BLaER1 (cell line): Measurements from ENCODE around the gene ARHGAP24.

Experiments
- H3K27ac ChIP-seq: shearing (Covaris generic); formaldehyde crosslinking; 2 replicates; pipeline ENCODE4 v1.8.1; 2022
- H3K27me3 ChIP-seq: shearing (Covaris generic); formaldehyde crosslinking; 2 replicates; pipeline ENCODE4 v1.8.1; 2022
- H3K36me3 ChIP-seq: shearing (Covaris generic); formaldehyde crosslinking; 2 replicates; pipeline ENCODE4 v1.8.1; 2022
- H3K4me1 ChIP-seq: shearing (Covaris generic); formaldehyde crosslinking; 2 replicates; pipeline ENCODE4 v1.8.1; 2022
- H3K4me2 ChIP-seq: shearing (Covaris generic); formaldehyde crosslinking; 2 replicates; pipeline ENCODE4 v1.8.1; 2022
- H3K4me3 ChIP-seq: shearing (Covaris generic); formaldehyde crosslinking; 2 replicates; pipeline ENCODE4 v1.8.1; 2022
- H3K9ac ChIP-seq: shearing (Covaris generic); formaldehyde crosslinking; 2 replicates; pipeline ENCODE4 v1.8.1; 2022
- H3K9me3 ChIP-seq: shearing (Covaris generic); formaldehyde crosslinking; 2 replicates; pipeline ENCODE4 v1.8.1; 2022
- H4K20me1 ChIP-seq: shearing (Covaris generic); formaldehyde crosslinking; 2 replicates; pipeline ENCODE4 v1.8.1; 2022
- Cebpa-rat ChIP-seq: shearing (Covaris generic); IDR thresholded peaks from 2 replicates; pipeline ENCODE4 v1.8.1; 2022

Gene ARHGAP24

DNA sequence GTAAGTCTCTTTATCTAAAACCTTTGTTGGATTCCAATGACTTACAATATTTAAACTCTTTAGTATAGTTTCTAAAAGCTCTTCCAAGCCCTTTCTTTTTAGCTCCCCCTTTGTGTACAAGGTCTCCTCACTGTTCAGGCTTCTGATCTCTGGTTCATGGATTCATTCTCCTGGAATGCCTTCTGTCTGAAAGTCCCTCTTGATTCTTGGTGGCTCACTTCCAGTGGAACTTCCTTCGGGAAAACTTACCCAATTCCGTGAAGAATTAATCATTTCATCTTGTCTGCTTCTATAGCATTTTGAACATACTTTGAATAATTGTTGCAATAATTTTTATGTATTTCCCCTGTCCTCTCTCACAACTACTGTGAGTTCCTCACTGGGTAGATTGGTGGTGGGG lies 3.6 kb downstream of the ARHGAP24 start:
- no peak overlapping the region for H3K9ac ChIP-seq
- TF ChIP-seq Cebpa-rat, result no peak
- no peaks in the 10 kb centered on the region for H4K20me1 ChIP-seq
- H3K4me1 ChIP-seq, result no peaks in the 10 kb centered on the region
- H3K27me3 ChIP-seq, result no peaks in the 10 kb centered on the region
- H3K9me3 ChIP-seq, result no peaks in the 10 kb centered on the region
- no peak overlapping the region for H3K4me2 ChIP-seq
- no peaks in the 10 kb centered on the region for H3K36me3 ChIP-seq
- H3K27ac ChIP-seq, result no peak overlapping the region
- no peak overlapping the region for H3K4me3 ChIP-seq

DNA sequence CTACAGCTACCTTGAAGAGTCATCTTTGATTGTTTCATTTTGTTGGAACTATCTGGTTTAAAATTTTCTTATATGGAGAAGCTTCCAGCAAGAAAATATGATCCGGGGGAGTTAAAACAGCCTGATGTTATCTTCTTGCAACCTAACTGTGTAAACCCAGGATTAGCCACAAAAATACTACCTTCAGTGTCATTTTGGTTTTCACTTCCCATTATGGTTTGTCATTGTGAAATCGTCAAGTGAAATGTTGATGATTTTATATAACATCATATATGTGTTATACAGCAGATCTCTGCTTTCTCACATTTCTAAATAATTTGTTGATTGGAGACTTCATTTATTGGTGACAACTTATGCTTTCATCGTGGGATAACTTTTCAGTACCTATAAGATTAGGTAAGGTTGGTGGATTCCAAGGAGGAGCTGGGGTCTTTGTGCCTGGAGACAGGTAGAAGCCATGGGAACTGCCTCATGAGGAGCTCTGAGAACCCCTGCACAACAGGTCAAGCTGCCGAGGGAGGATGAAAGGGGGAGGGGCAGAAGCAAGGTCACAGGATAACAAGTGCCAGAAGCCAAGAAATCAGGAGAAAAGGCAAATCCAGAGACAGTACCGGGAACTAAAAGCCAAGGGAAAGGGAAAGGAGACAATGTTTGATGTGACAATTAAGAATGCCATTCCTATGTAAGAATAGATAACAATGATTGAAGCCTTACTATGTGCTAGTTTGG lies 7.2 kb downstream of the ARHGAP24 start:
- H3K9me3 ChIP-seq, result no peaks in the 10 kb centered on the region
- no peaks in the 10 kb centered on the region for H3K27me3 ChIP-seq
- no peak for TF ChIP-seq Cebpa-rat
- H3K4me2 ChIP-seq, result no peak overlapping the region
- no peaks in the 10 kb centered on the region for H3K4me1 ChIP-seq
- H3K36me3 ChIP-seq, result no peaks in the 10 kb centered on the region
- no peak overlapping the region for H3K27ac ChIP-seq
- H4K20me1 ChIP-seq, result no peaks in the 10 kb centered on the region
- H3K4me3 ChIP-seq, result no peak overlapping the region
- H3K9ac ChIP-seq, result no peak overlapping the region

DNA sequence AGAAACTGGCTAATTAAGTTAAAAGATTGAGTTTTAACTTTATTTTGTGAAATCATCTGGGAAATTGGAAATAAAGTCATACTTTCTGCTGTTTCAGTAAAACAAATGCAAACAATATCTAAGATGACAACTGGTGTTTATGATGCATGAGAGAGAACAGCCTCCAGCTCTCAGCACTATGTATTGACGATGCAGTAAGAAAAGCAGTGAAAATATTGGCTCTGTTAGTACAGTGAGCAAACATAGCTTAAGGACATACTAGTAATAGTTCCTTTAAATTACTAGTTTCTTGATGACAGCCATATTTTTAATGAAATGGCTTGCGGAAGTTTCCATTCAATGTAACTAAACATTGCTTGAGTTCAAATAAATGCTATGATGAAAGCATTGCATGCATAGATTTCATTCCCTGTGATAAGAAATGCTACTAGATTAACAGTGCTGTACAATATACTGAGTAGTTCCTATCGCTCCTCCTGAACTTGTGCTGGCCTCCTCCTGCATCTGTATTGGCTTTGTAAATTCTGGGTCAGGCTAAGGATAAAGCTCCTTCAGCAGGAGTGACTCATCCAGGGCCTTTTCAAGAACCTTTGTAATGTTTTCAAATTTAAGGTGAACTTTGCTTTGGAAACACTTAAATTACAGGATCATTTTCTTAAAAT lies 11.6 kb downstream of the ARHGAP24 start:
- Histone ChIP-seq H3K27ac (no peak overlapping the region), H3K4me3 (no peak overlapping the region), H3K4me1 (peaks cover 4% of the 10 kb centered on the region), H3K27me3 (no peaks in the 10 kb centered on the region), H3K4me2 (no peak overlapping the region), H3K36me3 (no peaks in the 10 kb centered on the region), H3K9me3 (no peaks in the 10 kb centered on the region), H3K9ac (no peak overlapping the region), H4K20me1 (no peaks in the 10 kb centered on the region)
- no peak for TF ChIP-seq Cebpa-rat

DNA sequence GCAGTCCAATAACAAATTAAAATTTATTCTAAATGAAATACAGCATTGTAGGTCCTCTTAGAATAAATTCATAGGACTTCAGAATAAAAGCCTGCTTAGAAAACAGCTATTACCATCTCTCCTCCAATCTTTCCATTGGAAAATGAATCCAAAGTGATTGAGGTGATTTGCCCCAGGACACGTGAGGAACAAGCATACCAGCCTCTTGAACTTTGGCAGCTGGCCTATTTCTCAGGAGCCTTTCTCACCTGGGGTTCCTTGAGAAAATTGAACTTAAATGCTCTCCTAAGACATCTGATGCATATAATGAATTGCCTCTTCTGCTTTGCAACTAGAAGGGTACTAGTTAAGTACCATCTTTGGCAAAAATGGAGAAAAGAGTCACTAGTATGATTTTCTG lies 13.5 kb downstream of the ARHGAP24 start:
- Histone ChIP-seq H4K20me1 (no peaks in the 10 kb centered on the region), H3K9ac (no peak overlapping the region), H3K27ac (no peak overlapping the region), H3K4me1 (peaks cover 9% of the 10 kb centered on the region), H3K36me3 (no peaks in the 10 kb centered on the region), H3K4me2 (no peak overlapping the region), H3K4me3 (no peak overlapping the region), H3K9me3 (no peaks in the 10 kb centered on the region), H3K27me3 (no peaks in the 10 kb centered on the region)
- TF ChIP-seq Cebpa-rat, result no peak

DNA sequence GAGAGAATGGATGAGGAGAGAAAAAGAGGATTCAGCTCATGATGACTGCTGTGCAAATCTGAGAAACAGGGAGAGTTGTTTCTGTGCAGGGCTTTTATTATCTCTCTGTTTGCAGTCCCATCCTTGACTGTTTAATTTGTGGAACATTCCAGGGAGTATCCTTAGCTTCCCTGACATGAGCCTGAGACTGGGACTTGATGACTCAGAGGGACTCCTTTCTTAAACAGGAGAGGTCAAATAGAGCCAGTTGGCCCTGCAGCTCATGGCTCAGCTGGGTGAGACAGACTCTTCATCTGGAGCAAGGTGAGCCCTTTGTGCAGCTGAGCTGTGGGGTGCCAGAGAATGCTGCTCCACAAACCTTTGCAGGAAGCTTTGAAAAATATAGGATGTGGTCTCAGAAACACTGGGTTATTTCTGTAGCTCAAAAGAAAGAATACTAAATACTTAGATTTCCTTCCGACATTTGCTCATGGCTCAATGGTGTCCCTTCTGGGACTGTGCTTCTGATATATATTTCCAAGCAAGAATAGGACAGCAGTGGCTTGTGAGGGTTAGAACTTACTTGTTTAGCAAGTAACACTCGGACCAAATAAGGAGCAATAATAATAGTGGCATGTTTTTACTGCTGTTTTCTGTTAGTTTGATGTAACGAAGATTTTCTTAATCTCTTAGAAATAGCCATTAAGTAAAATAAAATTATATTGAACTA lies 14.5 kb downstream of the ARHGAP24 start:
- no peak overlapping the region for H3K9ac ChIP-seq
- H4K20me1 ChIP-seq, result no peaks in the 10 kb centered on the region
- H3K27ac ChIP-seq, result no peak overlapping the region
- H3K4me3 ChIP-seq, result no peak overlapping the region
- no peak overlapping the region for H3K4me2 ChIP-seq
- H3K27me3 ChIP-seq, result no peaks in the 10 kb centered on the region
- peaks cover 9% of the 10 kb centered on the region for H3K4me1 ChIP-seq
- H3K9me3 ChIP-seq, result no peaks in the 10 kb centered on the region
- no peaks in the 10 kb centered on the region for H3K36me3 ChIP-seq
- no peak for TF ChIP-seq Cebpa-rat

DNA sequence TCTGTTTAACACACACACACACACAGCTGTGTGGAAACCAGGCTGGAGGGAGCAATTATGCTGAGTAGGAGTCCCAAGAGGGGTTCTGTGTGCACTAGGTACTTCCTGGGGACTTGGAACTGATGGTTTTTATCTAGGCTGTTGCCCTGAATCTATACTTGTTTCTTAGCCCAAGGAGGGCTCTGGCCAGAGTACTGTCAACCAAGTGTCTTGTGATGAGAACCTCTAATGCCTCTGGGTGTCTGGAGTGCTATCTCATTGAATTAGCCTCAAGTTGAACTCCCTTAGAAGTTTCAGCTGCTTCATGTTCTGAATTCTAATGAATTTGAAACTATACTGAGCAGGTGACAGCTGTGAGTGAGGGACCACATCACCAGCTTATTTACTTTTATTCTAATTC lies 16.6 kb downstream of the ARHGAP24 start:
- 0 out of 2 replicates have a peak overlapping the region, but pooled peaks have one; percentile 30 for H3K4me2 ChIP-seq

DNA sequence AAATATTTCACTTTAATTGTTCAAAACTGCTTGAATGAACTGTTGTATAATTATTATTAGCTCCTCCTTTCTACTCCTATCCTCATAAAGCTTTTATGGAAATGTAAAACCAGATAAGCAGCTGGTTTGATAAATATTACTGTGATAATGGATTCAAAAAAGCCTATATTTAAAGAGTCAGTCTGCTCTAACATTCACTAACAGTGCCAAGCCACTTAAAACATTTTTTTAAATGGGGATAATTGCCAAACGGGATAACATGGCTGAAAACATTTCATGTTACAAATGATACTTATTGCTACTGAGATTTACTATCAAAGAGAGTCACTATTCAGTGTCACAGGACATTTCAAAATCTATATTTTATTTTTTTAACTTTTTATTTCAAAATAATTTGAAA lies 17.4 kb downstream of the ARHGAP24 start:
- TF ChIP-seq Cebpa-rat, result no peak
- no peak overlapping the region for H3K27ac ChIP-seq
- H3K4me3 ChIP-seq, result no peak overlapping the region
- H3K36me3 ChIP-seq, result no peaks in the 10 kb centered on the region
- no peak overlapping the region for H3K4me2 ChIP-seq
- no peaks in the 10 kb centered on the region for H4K20me1 ChIP-seq
- H3K27me3 ChIP-seq, result no peaks in the 10 kb centered on the region
- H3K9ac ChIP-seq, result no peak overlapping the region
- H3K4me1 ChIP-seq, result peaks cover 9% of the 10 kb centered on the region
- no peaks in the 10 kb centered on the region; the same call in 1 of the 2 replicates for H3K9me3 ChIP-seq

More for the DNA sequence above, 16.6 kb downstream of the ARHGAP24 start:
- Histone ChIP-seq H3K9me3 (no peaks in the 10 kb centered on the region; the same call in 1 of the 2 replicates), H3K27ac (no peak overlapping the region), H3K4me1 (peaks cover 9% of the 10 kb centered on the region), H3K36me3 (no peaks in the 10 kb centered on the region), H3K27me3 (no peaks in the 10 kb centered on the region), H4K20me1 (no peaks in the 10 kb centered on the region), H3K4me3 (no peak overlapping the region), H3K9ac (no peak overlapping the region)
- TF ChIP-seq Cebpa-rat, result no peak

DNA sequence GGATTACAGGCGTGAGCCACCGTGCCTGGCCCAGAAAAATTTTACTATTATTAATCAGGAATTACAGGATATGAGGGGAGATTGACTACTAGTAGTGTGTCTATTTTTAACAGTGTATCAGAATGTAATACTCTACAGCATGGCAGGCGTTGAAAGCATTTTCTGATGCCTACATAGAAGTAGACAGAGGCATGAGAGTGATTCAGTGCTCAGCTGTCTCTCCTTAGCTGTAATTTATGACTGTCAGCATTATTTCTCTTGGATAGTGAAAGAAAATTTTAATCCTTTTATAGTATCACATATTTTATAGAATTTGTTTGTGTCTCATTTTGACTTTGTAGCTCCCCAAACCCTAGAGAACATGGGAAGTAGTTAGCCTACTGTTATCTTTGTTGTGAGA lies 20.7 kb downstream of the ARHGAP24 start:
- Histone ChIP-seq H3K36me3 (no peaks in the 10 kb centered on the region), H4K20me1 (no peaks in the 10 kb centered on the region), H3K4me3 (no peak overlapping the region), H3K27ac (no peak overlapping the region), H3K4me2 (no peak overlapping the region), H3K9ac (no peak overlapping the region), H3K4me1 (peaks cover 14% of the 10 kb centered on the region), H3K27me3 (no peaks in the 10 kb centered on the region), H3K9me3 (no peaks in the 10 kb centered on the region; the same call in 1 of the 2 replicates)
- no peak for TF ChIP-seq Cebpa-rat

DNA sequence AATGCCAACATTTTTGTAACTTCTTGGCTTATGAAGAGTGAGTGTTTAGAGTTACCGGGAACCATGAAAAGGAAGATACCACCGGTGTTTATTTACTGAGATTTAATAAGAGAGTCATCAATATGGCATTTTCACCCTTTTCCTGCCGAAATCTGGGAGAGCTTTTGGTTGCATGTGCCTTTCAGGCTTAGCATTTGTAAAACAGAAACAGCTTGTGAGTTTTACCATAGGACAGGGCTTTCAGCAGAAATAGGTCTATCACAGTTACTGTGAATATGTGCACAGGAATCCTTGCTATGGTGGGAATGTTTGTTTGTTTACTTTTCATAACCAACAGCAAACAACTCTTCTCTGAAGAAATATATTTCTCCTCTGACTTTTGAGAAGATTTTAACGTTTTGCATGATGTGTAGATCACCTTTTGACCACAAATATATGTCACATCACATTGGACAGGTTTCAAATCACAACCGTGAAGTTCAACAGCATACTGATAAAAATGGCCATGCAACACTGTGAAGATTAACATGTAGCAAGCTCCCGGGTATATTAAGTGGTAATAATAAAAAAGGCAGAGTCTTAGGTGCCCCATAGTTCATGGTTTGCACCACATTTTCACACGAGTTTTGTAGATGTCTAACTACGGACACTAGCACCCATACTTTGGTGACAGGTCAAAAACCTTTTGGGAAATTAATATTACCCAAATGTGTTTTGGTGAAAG lies 21.3 kb downstream of the ARHGAP24 start:
- TF ChIP-seq Cebpa-rat, result no peak
- H3K4me2 ChIP-seq, result no peak overlapping the region

More for the DNA sequence above, 21.3 kb downstream of the ARHGAP24 start:
- H3K4me3 ChIP-seq, result no peak overlapping the region
- peaks cover 12% of the 10 kb centered on the region for H3K4me1 ChIP-seq
- no peak overlapping the region for H3K9ac ChIP-seq
- no peaks in the 10 kb centered on the region for H3K27me3 ChIP-seq
- H3K36me3 ChIP-seq, result no peaks in the 10 kb centered on the region
- H3K9me3 ChIP-seq, result no peaks in the 10 kb centered on the region; the same call in 1 of the 2 replicates
- H4K20me1 ChIP-seq, result no peaks in the 10 kb centered on the region
- no peak overlapping the region for H3K27ac ChIP-seq
